ENCODE results near the gene ATP5MC2. TPM values are rescaled to one million over a fixed set of nuclear protein-coding genes. Genes with fewer than 3 reads are reported as not detected.
"Not testable (repeated sequence)": the region's sequence is repeated elsewhere in the genome, so short reads cannot be mapped to it uniquely, and the experiment has no call there.

ATP5MC2 gene
- total and polyA plus RNA-seq, 9 donors: 443 to 893 (median 755) TPM

DNA sequence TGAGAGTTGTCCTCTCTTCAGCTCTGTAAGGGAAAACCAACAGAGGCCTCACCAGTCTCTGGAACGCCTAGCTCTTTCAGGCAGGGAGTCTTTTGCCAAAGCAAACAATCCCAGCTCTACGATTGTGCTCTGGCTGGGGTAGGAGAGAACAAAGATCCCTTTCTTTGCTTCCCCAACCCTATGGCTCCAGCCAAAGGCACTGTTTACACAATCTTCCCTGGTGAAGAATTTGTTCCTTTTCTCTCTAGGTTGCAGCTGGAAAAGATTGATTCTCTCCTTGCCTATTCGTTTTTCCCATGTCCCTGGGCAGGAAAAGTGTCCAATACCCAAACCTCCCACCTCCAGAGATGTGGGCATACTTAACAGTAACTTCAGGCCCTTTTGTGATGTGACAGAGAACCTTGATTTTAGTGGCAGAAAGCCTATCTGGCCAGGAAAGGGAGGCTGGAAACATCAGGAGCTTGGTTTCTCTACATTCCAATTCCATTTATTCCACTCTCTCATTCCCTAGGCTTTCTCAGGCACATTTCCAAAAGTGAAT lies 16.8 kb downstream of the ATP5MC2 start:
- no peak overlapping the region for H3K4me3 ChIP-seq (ENCODE audit: low read length)
- peak; percentile 86 for DNase-seq

GRCh38 chr12:53657041-53657440 lies 18.8 kb downstream of the ATP5MC2 start:
- no peaks in the 10 kb centered on the region for H3K27me3 ChIP-seq (ENCODE audit: control insufficient read depth, insufficient read depth, low read length)
- no peak overlapping the region for H3K4me3 ChIP-seq (ENCODE audit: low read length)
- no peaks in the 10 kb centered on the region for H3K9me3 ChIP-seq (replicated peaks; ENCODE audit: control insufficient read depth, low read depth, low read length)
- H3K27ac ChIP-seq (ENCODE audit: low read length): no peak overlapping the region
- peaks cover 27% of the 10 kb centered on the region for H3K4me1 ChIP-seq (ENCODE audit: control insufficient read depth, insufficient read depth, low read length)
- 76% methylated on average over 2 of the region's 4 CpGs for WGBS (ENCODE audit: insufficient coverage)
- no peak for DNase-seq
- H3K36me3 ChIP-seq (ENCODE audit: control insufficient read depth, insufficient read depth, low read length): peaks cover 1% of the 10 kb centered on the region

More for the DNA sequence above, 16.8 kb downstream of the ATP5MC2 start:
- Histone ChIP-seq H3K4me1 (ENCODE audit: control insufficient read depth, insufficient read depth, low read length) (peaks cover 27% of the 10 kb centered on the region), H3K36me3 (ENCODE audit: control insufficient read depth, insufficient read depth, low read length) (peaks cover 17% of the 10 kb centered on the region), H3K27me3 (ENCODE audit: control insufficient read depth, insufficient read depth, low read length) (no peaks in the 10 kb centered on the region), H3K9me3 (replicated peaks; ENCODE audit: control insufficient read depth, low read depth, low read length) (no peaks in the 10 kb centered on the region), H3K27ac (ENCODE audit: low read length) (peak overlapping the region; percentile 98)
- no CpG with 5 or more reads among the region's 3 CpGs for whole genome bisulfite sequencing (ENCODE audit: insufficient coverage)

DNA sequence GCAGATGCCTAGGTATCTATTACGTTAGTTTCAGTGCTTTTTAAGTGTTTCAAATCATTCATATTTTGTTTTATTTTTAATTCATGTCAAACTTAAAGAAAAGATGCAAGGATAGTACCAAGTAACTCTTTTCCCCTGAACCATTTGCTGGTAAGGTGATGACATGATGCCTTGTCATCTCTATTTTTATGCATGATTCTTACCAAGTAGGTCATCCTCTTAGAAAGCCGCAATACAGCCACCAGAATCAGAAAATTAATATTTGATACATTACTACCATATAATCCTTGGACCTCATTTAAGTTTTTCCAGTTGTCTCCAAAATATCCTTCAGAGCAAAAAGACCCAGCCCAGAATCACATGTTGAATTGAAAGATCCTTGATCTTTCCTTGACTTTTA lies 22.3 kb downstream of the ATP5MC2 start:
- H3K27ac ChIP-seq (ENCODE audit: low read length): no peak overlapping the region
- H3K4me3 ChIP-seq (ENCODE audit: low read length): no peak overlapping the region
- no peaks in the 10 kb centered on the region for H3K36me3 ChIP-seq (ENCODE audit: control insufficient read depth, insufficient read depth, low read length)
- WGBS (ENCODE audit: insufficient coverage): no CpG with 5 or more reads among the region's 2 CpGs
- DNase-seq: no peak
- H3K4me1 ChIP-seq (ENCODE audit: control insufficient read depth, insufficient read depth, low read length): peaks cover 8% of the 10 kb centered on the region
- H3K9me3 ChIP-seq (replicated peaks; ENCODE audit: control insufficient read depth, low read depth, low read length): no peaks in the 10 kb centered on the region
- H3K27me3 ChIP-seq (ENCODE audit: control insufficient read depth, insufficient read depth, low read length): no peaks in the 10 kb centered on the region

DNA sequence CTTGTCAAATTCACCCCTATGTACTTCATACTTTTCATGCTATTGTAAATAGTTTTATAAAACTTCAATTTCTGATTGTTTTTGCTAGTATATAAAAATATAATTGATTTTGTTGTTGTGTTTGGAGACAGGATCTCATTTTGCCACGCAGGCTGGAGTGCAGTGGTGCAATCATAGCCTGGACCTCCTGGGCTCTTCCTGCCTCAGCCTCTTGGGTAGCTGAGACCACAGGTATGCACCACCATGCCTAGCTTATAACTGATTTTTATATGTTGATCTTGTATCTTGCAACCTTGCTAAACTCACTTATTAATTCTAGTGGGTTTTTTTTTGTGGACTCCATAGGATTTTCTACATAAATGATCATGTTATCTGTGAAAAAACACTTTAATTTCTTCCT lies 23.5 kb downstream of the ATP5MC2 start:
- Histone ChIP-seq H3K36me3 (ENCODE audit: control insufficient read depth, insufficient read depth, low read length) (no peaks in the 10 kb centered on the region), H3K4me1 (ENCODE audit: control insufficient read depth, insufficient read depth, low read length) (no peaks in the 10 kb centered on the region), H3K27me3 (ENCODE audit: control insufficient read depth, insufficient read depth, low read length) (no peaks in the 10 kb centered on the region), H3K4me3 (ENCODE audit: low read length) (no peak overlapping the region), H3K27ac (ENCODE audit: low read length) (no peak overlapping the region), H3K9me3 (replicated peaks; ENCODE audit: control insufficient read depth, low read depth, low read length) (no peaks in the 10 kb centered on the region)
- 83% methylated on average over 1 of the region's 1 CpG for WGBS (ENCODE audit: insufficient coverage)
- DNase-seq: no peak

DNA sequence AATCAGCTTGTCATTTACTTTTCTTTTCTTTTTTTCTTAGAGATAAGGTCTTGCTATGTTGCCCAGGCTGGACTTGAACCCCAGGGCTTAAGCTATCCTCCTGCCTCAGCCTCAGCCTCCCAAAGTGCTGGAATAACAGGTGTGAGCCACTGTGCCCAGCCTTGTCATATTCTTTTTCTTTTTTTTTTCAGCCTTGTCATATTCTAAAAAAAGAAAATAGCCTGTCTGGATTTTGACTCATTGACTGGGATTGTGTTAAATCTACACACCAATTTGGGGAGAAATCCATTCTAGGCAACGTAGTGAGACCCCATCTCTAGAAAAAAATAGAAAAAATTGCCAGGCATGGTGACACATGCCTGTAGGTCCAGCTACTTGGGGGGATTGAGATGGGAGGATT lies 24.1 kb downstream of the ATP5MC2 start:
- Histone ChIP-seq H3K27me3 (ENCODE audit: control insufficient read depth, insufficient read depth, low read length) (no peaks in the 10 kb centered on the region), H3K36me3 (ENCODE audit: control insufficient read depth, insufficient read depth, low read length) (no peaks in the 10 kb centered on the region), H3K4me1 (ENCODE audit: control insufficient read depth, insufficient read depth, low read length) (no peaks in the 10 kb centered on the region), H3K4me3 (ENCODE audit: low read length) (no peak overlapping the region), H3K9me3 (replicated peaks; ENCODE audit: control insufficient read depth, low read depth, low read length) (no peaks in the 10 kb centered on the region), H3K27ac (ENCODE audit: low read length) (no peak overlapping the region)
- no peak for DNase-seq
- WGBS (ENCODE audit: insufficient coverage): no CpG with 5 or more reads among the region's 1 CpG

DNA sequence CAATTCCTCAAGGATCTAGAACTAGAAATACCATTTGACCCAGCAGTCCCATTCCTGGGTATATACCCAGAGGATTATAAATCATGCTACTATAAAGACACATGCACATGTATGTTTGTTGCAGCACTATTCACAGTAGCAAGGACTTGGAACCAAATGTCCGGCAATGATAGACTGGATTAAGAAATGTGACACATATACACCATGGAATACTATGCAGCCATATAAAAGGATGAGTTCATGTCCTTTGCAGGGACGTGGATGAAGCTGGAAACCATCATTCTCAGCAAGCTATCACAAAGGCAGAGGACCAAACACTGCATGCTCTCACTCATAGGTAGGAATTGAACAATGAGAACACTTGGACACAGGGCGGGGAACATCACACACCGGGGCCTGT lies 29.6 kb downstream of the ATP5MC2 start:
- H3K9me3 ChIP-seq (replicated peaks; ENCODE audit: control insufficient read depth, low read depth, low read length); DNase-seq; H3K36me3 ChIP-seq (ENCODE audit: control insufficient read depth, insufficient read depth, low read length); H3K4me3 ChIP-seq (ENCODE audit: low read length); H3K27me3 ChIP-seq (ENCODE audit: control insufficient read depth, insufficient read depth, low read length); H3K4me1 ChIP-seq (ENCODE audit: control insufficient read depth, insufficient read depth, low read length); H3K27ac ChIP-seq (ENCODE audit: low read length): not testable (repeated sequence)
- no CpG with 5 or more reads among the region's 4 CpGs for WGBS (ENCODE audit: insufficient coverage)

- Histone ChIP-seq H3K27me3 (ENCODE audit: control insufficient read depth, insufficient read depth, low read length) (no peaks in the 10 kb centered on the region), H3K27ac (ENCODE audit: low read length) (no peak overlapping the region), H3K9me3 (replicated peaks; ENCODE audit: control insufficient read depth, low read depth, low read length) (no peaks in the 10 kb centered on the region), H3K4me1 (ENCODE audit: control insufficient read depth, insufficient read depth, low read length) (no peaks in the 10 kb centered on the region), H3K36me3 (ENCODE audit: control insufficient read depth, insufficient read depth, low read length) (no peaks in the 10 kb centered on the region), H3K4me3 (ENCODE audit: low read length) (no peak overlapping the region)
- peak; percentile 32 for DNase-seq
- no CpG with 5 or more reads among the region's 3 CpGs for WGBS (ENCODE audit: insufficient coverage)
Measured at GRCh38 chr12:53645165-53645564, 30.7 kb downstream of the ATP5MC2 start.

DNA sequence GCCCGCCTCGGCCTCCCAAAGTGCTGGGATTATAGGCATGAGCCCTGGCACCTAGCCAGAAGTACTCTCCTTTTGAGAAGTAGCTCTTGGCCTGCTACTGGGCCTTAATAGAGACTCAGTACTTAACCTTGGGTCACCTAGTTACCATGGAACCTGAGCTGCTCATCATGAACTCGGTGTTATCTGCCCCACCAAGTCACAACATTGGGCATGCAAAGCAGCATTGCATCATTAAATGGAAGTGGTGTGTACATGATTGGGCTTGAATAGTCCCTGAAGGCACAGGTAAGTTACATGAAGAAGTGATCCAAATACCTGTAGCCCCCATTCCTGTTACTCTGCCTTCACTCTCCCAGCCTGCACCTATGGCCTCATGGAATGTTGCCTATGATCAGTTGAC lies 31.8 kb downstream of the ATP5MC2 start:
- Histone ChIP-seq H3K27ac (ENCODE audit: low read length) (no peak overlapping the region), H3K4me3 (ENCODE audit: low read length) (no peak overlapping the region), H3K36me3 (ENCODE audit: control insufficient read depth, insufficient read depth, low read length) (no peaks in the 10 kb centered on the region), H3K4me1 (ENCODE audit: control insufficient read depth, insufficient read depth, low read length) (no peaks in the 10 kb centered on the region), H3K27me3 (ENCODE audit: control insufficient read depth, insufficient read depth, low read length) (no peaks in the 10 kb centered on the region), H3K9me3 (replicated peaks; ENCODE audit: control insufficient read depth, low read depth, low read length) (no peaks in the 10 kb centered on the region)
- 88% methylated on average over 2 of the region's 3 CpGs for WGBS (ENCODE audit: insufficient coverage)
- DNase-seq: no peak

DNA sequence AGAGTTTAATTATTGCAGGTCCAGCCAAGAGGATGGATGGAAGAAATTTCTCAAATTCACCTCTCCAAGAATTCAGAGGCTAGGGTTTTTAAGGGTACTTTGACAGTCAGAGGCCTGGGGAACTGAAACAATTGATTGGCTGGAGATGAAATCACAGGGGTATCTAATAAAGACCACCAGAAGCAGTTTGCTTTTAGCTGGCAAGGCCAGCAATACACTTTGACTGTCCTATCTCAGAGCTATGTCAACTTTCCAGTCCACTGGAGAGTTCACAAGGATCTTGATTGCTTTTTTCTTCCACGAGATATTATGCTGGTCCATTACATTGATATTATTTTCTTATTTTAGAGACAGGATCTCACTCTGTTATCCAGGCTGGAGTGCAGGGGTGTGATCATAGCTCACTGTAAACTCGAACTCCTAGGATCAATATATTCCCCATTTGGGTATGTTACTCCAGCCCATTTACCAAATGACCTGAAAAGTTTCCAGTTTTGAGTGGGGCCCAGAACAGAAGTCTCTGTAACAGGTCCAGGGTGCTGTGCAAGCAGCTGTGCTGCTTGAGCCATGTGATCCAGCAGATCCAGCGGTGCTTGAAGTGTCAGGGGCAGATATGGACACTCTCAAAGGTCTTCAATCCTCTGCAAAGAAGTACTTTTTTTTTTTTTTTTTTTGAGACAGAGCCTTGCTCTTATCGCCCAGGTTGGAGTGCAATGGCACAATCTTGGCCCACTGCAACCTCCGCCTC lies 32.5 kb downstream of the ATP5MC2 start:
- no peaks in the 10 kb centered on the region for H3K4me1 ChIP-seq (ENCODE audit: control insufficient read depth, insufficient read depth, low read length)
- 79% methylated on average over 2 of the region's 5 CpGs for WGBS (ENCODE audit: insufficient coverage)
- H3K36me3 ChIP-seq (ENCODE audit: control insufficient read depth, insufficient read depth, low read length): no peaks in the 10 kb centered on the region
- peak; percentile 51 for DNase-seq
- H3K9me3 ChIP-seq (replicated peaks; ENCODE audit: control insufficient read depth, low read depth, low read length): no peaks in the 10 kb centered on the region
- H3K27ac ChIP-seq (ENCODE audit: low read length): no peak overlapping the region
- H3K4me3 ChIP-seq (ENCODE audit: low read length): no peak overlapping the region
- H3K27me3 ChIP-seq (ENCODE audit: control insufficient read depth, insufficient read depth, low read length): no peaks in the 10 kb centered on the region

DNA sequence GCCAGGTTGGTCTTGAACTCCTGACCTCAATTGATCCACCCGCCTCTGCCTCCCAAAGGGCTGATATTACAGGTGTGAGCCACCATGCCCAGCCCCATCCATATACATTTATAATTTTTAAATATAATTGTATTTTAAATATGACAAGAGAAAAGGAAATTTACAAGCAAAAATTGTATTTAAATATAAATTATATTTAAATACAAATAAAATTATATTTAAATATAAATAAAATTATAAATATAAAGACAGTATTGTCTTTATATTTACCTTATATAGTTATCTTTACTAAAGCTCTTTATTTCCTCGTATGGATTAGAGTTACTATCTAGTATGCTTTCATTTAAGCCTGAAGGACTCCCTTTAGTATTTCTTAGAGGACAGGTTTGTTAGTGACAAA lies 37.8 kb downstream of the ATP5MC2 start:
- WGBS (ENCODE audit: insufficient coverage): no CpG with 5 or more reads among the region's 2 CpGs
- no peak overlapping the region for H3K27ac ChIP-seq (ENCODE audit: low read length)
- H3K36me3 ChIP-seq (ENCODE audit: control insufficient read depth, insufficient read depth, low read length): no peaks in the 10 kb centered on the region
- DNase-seq: no peak
- no peaks in the 10 kb centered on the region for H3K4me1 ChIP-seq (ENCODE audit: control insufficient read depth, insufficient read depth, low read length)
- no peaks in the 10 kb centered on the region for H3K27me3 ChIP-seq (ENCODE audit: control insufficient read depth, insufficient read depth, low read length)
- no peaks in the 10 kb centered on the region for H3K9me3 ChIP-seq (replicated peaks; ENCODE audit: control insufficient read depth, low read depth, low read length)
- H3K4me3 ChIP-seq (ENCODE audit: low read length): no peak overlapping the region

Measured in muscle of leg (tissue), 11 donors.